Measurements from ENCODE around the gene TBC1D22A. TPM values are rescaled to one million over a fixed set of nuclear protein-coding genes. Genes with fewer than 3 reads are reported as not detected.

TBC1D22A gene
- polyA plus RNA-seq, 1 donor (not counting 4 experiments of a cell fraction or from before 2014, with no cell fraction given) = 20.9 TPM

DNA sequence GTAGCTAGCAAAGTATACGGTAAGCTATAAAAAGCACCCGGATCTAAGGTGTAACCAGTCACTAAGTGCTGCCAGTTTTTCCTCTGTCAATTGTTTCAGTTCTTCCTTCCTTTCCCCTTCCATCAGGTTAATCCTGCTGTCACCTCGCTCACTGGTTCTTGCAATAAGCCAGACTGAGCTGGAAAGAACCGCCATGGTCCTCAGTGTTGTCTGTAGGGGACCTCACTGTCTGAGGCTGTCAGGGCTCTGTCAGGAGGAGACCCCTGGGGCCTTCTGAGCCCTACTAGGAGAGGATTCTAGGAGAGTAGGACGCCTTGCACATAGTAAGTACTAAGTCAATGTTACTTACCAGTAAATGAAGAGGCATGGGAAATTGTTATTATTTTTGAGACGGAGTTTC is 1.4 kb upstream of the TBC1D22A start:
- TF ChIP-seq, protein P1, sequence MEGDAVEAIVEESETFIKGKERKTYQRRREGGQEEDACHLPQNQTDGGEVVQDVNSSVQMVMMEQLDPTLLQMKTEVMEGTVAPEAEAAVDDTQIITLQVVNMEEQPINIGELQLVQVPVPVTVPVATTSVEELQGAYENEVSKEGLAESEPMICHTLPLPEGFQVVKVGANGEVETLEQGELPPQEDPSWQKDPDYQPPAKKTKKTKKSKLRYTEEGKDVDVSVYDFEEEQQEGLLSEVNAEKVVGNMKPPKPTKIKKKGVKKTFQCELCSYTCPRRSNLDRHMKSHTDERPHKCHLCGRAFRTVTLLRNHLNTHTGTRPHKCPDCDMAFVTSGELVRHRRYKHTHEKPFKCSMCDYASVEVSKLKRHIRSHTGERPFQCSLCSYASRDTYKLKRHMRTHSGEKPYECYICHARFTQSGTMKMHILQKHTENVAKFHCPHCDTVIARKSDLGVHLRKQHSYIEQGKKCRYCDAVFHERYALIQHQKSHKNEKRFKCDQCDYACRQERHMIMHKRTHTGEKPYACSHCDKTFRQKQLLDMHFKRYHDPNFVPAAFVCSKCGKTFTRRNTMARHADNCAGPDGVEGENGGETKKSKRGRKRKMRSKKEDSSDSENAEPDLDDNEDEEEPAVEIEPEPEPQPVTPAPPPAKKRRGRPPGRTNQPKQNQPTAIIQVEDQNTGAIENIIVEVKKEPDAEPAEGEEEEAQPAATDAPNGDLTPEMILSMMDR (optimal IDR thresholded peaks at IDR 0.05 in 1 of 3, IDR thresholded peaks at IDR 0.05 in 1 of 3, conservative IDR thresholded peaks at IDR 0.05 in 1 of 3; ENCODE audit: extremely low read depth in 1 of 3, insufficient read depth in 2 of 3, low read length in 3 of 3) = no peak
- TF ChIP-seq EZH2 (IDR thresholded peaks at IDR 0.05; ENCODE audit: low read length) = no peak
- DNase-seq (ENCODE audit: low read depth, low spot score) (no peak), FAIRE-seq (no peak)
- dilution Hi-C loops (cut with MboI; ENCODE audit: extremely low pct_ligation_motif_present, low sequenced_read_pairs) = no loop called here
- H3K36me3 ChIP-seq (ENCODE audit: control insufficient read depth in 2 of 2, extremely low read depth in 1 of 2, insufficient read depth in 2 of 2, low read length in 2 of 2) = peaks cover 0 to 1% of the 10 kb centered on the region in 2 experiments
- H3K9me1 ChIP-seq (ENCODE audit: control insufficient read depth, extremely low read depth, insufficient read depth, low read length) = no peaks in the 10 kb centered on the region
- no peaks in the 10 kb centered on the region for H3K9me3 ChIP-seq (ENCODE audit: control insufficient read depth, low read depth, low read length)
- no peak overlapping the region for H3K27ac ChIP-seq (ENCODE audit: control insufficient read depth, insufficient read depth, low read length)
- peaks cover 15% of the 10 kb centered on the region for H3K4me1 ChIP-seq (ENCODE audit: control insufficient read depth, extremely low read depth, insufficient read depth, low read length)
- H4K20me1 ChIP-seq (ENCODE audit: control insufficient read depth, extremely low read depth, insufficient read depth, low read length) = no peaks in the 10 kb centered on the region
- H3K27me3 ChIP-seq (ENCODE audit: control insufficient read depth, extremely low read depth, insufficient read depth, low read length) = no peaks in the 10 kb centered on the region
- peak overlapping the region in 1 of 3 experiments; percentile 92 for H3K4me3 ChIP-seq (ENCODE audit: control insufficient read depth in 2 of 3, extremely low read depth in 1 of 3, insufficient read depth in 2 of 3, low read depth in 1 of 3, low read length in 3 of 3)
- H2AFZ ChIP-seq (ENCODE audit: control insufficient read depth, low read length) = no peak overlapping the region
- H3K4me2 ChIP-seq (ENCODE audit: control insufficient read depth, extremely low read depth, insufficient read depth, low read depth, low read length) = peak overlapping the region; percentile 94
- peak overlapping the region; percentile 98 for H3K9ac ChIP-seq (ENCODE audit: control insufficient read depth, extremely low read depth, insufficient read depth, low read length)
- peaks cover 40% of the 10 kb centered on the region for H3K79me2 ChIP-seq (ENCODE audit: control insufficient read depth, insufficient read depth, low read length)

DNA sequence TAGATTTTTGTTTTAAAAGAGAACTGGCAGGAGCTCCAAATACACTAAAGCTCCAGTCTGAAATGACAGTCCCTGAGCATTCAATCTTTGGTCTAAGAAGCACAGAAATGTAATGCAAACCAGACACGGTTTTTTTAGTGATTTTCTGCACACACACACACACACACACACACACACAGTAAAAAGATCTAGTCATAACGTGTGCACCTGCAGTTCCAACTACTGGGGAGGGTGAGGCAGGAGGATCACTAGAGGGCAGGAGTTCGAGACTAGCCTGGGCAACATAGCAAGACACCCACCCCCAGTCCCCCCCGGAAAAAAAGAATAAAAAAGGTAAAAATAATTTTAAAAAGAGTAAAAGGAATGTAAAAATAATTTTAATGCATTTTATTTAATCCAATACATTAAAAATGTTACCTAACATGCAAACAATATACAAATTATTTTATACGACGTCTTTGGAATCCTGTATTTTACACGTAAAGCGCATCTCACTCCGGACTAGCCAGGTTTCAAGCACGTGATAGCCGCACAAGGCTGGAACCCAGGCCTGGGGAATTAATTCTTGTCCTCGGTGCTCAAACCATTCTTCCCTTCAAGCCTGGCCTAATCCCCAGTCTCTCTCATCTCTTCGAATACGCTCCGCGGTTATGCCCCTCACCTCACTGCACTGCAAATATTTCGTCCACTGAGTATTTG is 762 bp upstream of the TBC1D22A start:
- Histone ChIP-seq H4K20me1 (ENCODE audit: control insufficient read depth, extremely low read depth, insufficient read depth, low read length) (no peaks in the 10 kb centered on the region), H2AFZ (ENCODE audit: control insufficient read depth, low read length) (peak overlapping the region; percentile 86), H3K9ac (ENCODE audit: control insufficient read depth, extremely low read depth, insufficient read depth, low read length) (peak overlapping the region; percentile 98), H3K9me3 (ENCODE audit: control insufficient read depth, low read depth, low read length) (no peaks in the 10 kb centered on the region), H3K79me2 (ENCODE audit: control insufficient read depth, insufficient read depth, low read length) (peaks cover 47% of the 10 kb centered on the region), H3K36me3 (ENCODE audit: control insufficient read depth in 2 of 2, extremely low read depth in 1 of 2, insufficient read depth in 2 of 2, low read length in 2 of 2) (peaks cover 0 to 1% of the 10 kb centered on the region in 2 experiments), H3K4me3 (ENCODE audit: control insufficient read depth in 2 of 3, extremely low read depth in 1 of 3, insufficient read depth in 2 of 3, low read depth in 1 of 3, low read length in 3 of 3) (peak overlapping the region; percentile 92 to 99 (median 93)), H3K27me3 (ENCODE audit: control insufficient read depth, extremely low read depth, insufficient read depth, low read length) (no peaks in the 10 kb centered on the region), H3K4me1 (ENCODE audit: control insufficient read depth, extremely low read depth, insufficient read depth, low read length) (peaks cover 15% of the 10 kb centered on the region), H3K4me2 (ENCODE audit: control insufficient read depth, extremely low read depth, insufficient read depth, low read depth, low read length) (peak overlapping the region; percentile 94), H3K9me1 (ENCODE audit: control insufficient read depth, extremely low read depth, insufficient read depth, low read length) (no peaks in the 10 kb centered on the region), H3K27ac (ENCODE audit: control insufficient read depth, insufficient read depth, low read length) (peak overlapping the region; percentile 95)
- dilution Hi-C loops (cut with MboI; ENCODE audit: extremely low pct_ligation_motif_present, low sequenced_read_pairs) = no loop called here
- no peak for FAIRE-seq
- no peak for TF ChIP-seq EZH2 (IDR thresholded peaks at IDR 0.05; ENCODE audit: low read length)
- TF ChIP-seq, protein P1 (optimal IDR thresholded peaks at IDR 0.05 in 1 of 3, IDR thresholded peaks at IDR 0.05 in 1 of 3, conservative IDR thresholded peaks at IDR 0.05 in 1 of 3; ENCODE audit: extremely low read depth in 1 of 3, insufficient read depth in 2 of 3, low read length in 3 of 3) = no peak
- DNase-seq (ENCODE audit: low read depth, low spot score) = no peak

Data from keratinocyte (primary cell).